Neuronal stem cell (in vitro differentiated cells): ENCODE results near the gene ADAMTS17.

Experiments
- DNase-seq: peaks from one replicate; pipeline ENCODE4 v3.0.0-alpha.2; 2013; ENCODE audit warnings: low spot score
- H2AFZ ChIP-seq: one replicate; pipeline ENCODE4 v1.6.1; 2013; ENCODE audit warnings: mild to moderate bottlenecking, low read length, inconsistent platforms
- H2AK5ac ChIP-seq: 2 replicates; pipeline ENCODE4 v1.6.1; 2013; ENCODE audit warnings: low read depth, mild to moderate bottlenecking, inconsistent platforms, low read length, moderate library complexity, mixed read lengths
- H2BK120ac ChIP-seq: 2 replicates; pipeline ENCODE4 v1.6.1; 2013; ENCODE audit warnings: low read depth, mild to moderate bottlenecking, inconsistent platforms, low read length, moderate library complexity, mixed read lengths
- H2BK12ac ChIP-seq: one replicate; pipeline ENCODE4 v1.6.1; 2013; ENCODE audit warnings: low read length, inconsistent platforms
- H2BK15ac ChIP-seq: 2 replicates; pipeline ENCODE4 v1.6.1; 2013; ENCODE audit warnings: mild to moderate bottlenecking, low read length, inconsistent platforms, mixed read lengths
- H2BK5ac ChIP-seq: one replicate; pipeline ENCODE4 v1.6.1; 2013; ENCODE audit warnings: inconsistent platforms, mild to moderate bottlenecking, low read length, moderate library complexity
- H3K14ac ChIP-seq: one replicate; pipeline ENCODE4 v1.6.1; 2013; ENCODE audit warnings: low read length, inconsistent platforms
- H3K18ac ChIP-seq: 2 replicates; pipeline ENCODE4 v1.6.1; 2013; ENCODE audit warnings: low read length, inconsistent platforms
- H3K23ac ChIP-seq: 2 replicates; pipeline ENCODE4 v1.6.1; 2013; ENCODE audit warnings: low read depth, mild to moderate bottlenecking, mixed read lengths, low read length, inconsistent platforms; ENCODE audit not compliant: poor library complexity
- H3K27ac ChIP-seq: replicated peaks from 3 replicates; pipeline ENCODE4 v1.5.1; 2013; ENCODE audit warnings: low read length, inconsistent platforms
- H3K27me3 ChIP-seq, 3 experiments: 2 replicates each; pipeline ENCODE4 v1.6.1; 2013; ENCODE audit warnings: low read length in 3 of 3, mild to moderate bottlenecking in 2 of 3, inconsistent platforms in 1 of 3, low read depth in 1 of 3, mixed read lengths in 1 of 3, moderate library complexity in 1 of 3; ENCODE audit not compliant: control insufficient read depth in 3 of 3, insufficient read depth in 3 of 3
- H3K36me3 ChIP-seq, 2 donors: replicated peaks in 1 of 2; 2 replicates each; pipeline ENCODE4 v1.6.1; 2013; ENCODE audit warnings: low read length in 2 of 2; ENCODE audit not compliant: control insufficient read depth in 2 of 2, insufficient read depth in 2 of 2
- H3K4ac ChIP-seq: 2 replicates; pipeline ENCODE4 v1.6.1; 2013; ENCODE audit warnings: inconsistent platforms, mild to moderate bottlenecking, low read length, moderate library complexity
- H3K4me1 ChIP-seq, 2 donors: 1 replicate in 1 of 2; 2 replicates in 1 of 2; pipeline ENCODE4 v1.6.1; 2013; ENCODE audit warnings: low read length in 2 of 2, low read depth in 1 of 2; ENCODE audit not compliant: control insufficient read depth in 2 of 2, insufficient read depth in 1 of 2
- H3K4me2 ChIP-seq: one replicate; pipeline ENCODE4 v1.6.1; 2013; ENCODE audit warnings: mild to moderate bottlenecking, low read length, inconsistent platforms; ENCODE audit not compliant: insufficient read depth, poor library complexity, severe bottlenecking
- H3K4me3 ChIP-seq, 2 donors: 2 replicates each; pipeline ENCODE4 v1.5.1; 2013; ENCODE audit warnings: low read length in 2 of 2, mild to moderate bottlenecking in 2 of 2, inconsistent platforms in 1 of 2, moderate library complexity in 1 of 2
- H3K79me1 ChIP-seq: one replicate; pipeline ENCODE4 v1.6.1; 2013; ENCODE audit warnings: low read depth, mild to moderate bottlenecking, inconsistent platforms, low read length, moderate library complexity
- H3K9ac ChIP-seq: one replicate; pipeline ENCODE4 v1.6.1; 2013; ENCODE audit warnings: mild to moderate bottlenecking, low read depth, low read length, inconsistent platforms; ENCODE audit not compliant: poor library complexity
- H3K9me3 ChIP-seq, 2 donors: replicated peaks in 1 of 2; 2 replicates each; pipeline versions ENCODE3 to v1.6.1; 2013; ENCODE audit warnings: low read length in 2 of 2, mild to moderate bottlenecking in 2 of 2, inconsistent platforms in 1 of 2, low read depth in 1 of 2, mixed read lengths in 1 of 2, moderate library complexity in 1 of 2; ENCODE audit not compliant: control insufficient read depth in 2 of 2, insufficient read depth in 1 of 2
- H4K8ac ChIP-seq: one replicate; pipeline ENCODE4 v1.6.1; 2013; ENCODE audit warnings: low read depth, mild to moderate bottlenecking, inconsistent platforms, low read length, moderate library complexity
- H4K91ac ChIP-seq: one replicate; pipeline ENCODE4 v1.6.1; 2013; ENCODE audit warnings: low read length, low read depth, mild to moderate bottlenecking, inconsistent platforms; ENCODE audit not compliant: poor library complexity
- WGBS, 2 donors: extraction: QIAGEN DNeasy Blood & Tissue Kit; methylation state at CpG; one replicate each; pipeline ENCODE4 v1.1.7; 2013; ENCODE audit warnings: missing lambda C conversion rate in 2 of 2, mixed read lengths in 1 of 2; ENCODE audit not compliant: insufficient read length in 2 of 2, insufficient replicate concordance in 1 of 2; ENCODE audit errors: extremely low coverage in 2 of 2; 5-methylcytosine and 5-hydroxymethylcytosine counted together

Gene ADAMTS17

DNA sequence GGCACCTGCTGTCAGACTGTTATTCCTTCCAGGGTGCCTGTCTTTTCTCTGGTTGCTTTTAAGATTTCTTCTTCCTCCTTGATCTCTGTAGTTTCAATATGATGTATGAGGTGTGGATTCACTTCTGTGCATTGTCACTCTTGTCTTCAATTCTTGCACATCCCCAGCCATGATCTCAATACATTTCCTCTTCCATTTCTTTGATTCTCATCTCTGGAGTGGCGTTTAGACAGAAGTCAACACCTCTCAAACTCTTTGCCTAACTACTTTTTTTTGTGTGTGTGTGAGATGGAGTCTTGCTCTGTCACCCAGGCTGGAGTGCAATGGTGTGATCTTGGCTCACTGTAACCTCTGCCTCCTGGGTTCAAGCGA lies 384.1 kb downstream of the ADAMTS17 start:
- no peak overlapping the region for H3K4me3 ChIP-seq
- no peak overlapping the region for H3K9ac ChIP-seq
- no peak overlapping the region for H4K91ac ChIP-seq
- no peaks in the 10 kb centered on the region for H3K27me3 ChIP-seq
- H3K79me1 ChIP-seq, result no peaks in the 10 kb centered on the region
- no peak overlapping the region for H3K4me2 ChIP-seq
- H3K4ac ChIP-seq, result no peak overlapping the region
- H2BK120ac ChIP-seq, result no peak overlapping the region
- H3K27ac ChIP-seq, result no peak overlapping the region
- no peak overlapping the region for H2BK15ac ChIP-seq
- no peak overlapping the region for H2BK12ac ChIP-seq
- DNase-seq, result no peak
- H3K14ac ChIP-seq, result no peak overlapping the region
- no peak overlapping the region for H3K23ac ChIP-seq
- no peaks in the 10 kb centered on the region for H3K9me3 ChIP-seq
- H3K36me3 ChIP-seq, result no peaks in the 10 kb centered on the region
- no peak overlapping the region for H2AK5ac ChIP-seq
- H3K18ac ChIP-seq, result no peak overlapping the region
- H4K8ac ChIP-seq, result no peak overlapping the region
- H2AFZ ChIP-seq, result no peak overlapping the region
- H3K4me1 ChIP-seq, result no peaks in the 10 kb centered on the region
- no peak overlapping the region for H2BK5ac ChIP-seq
- WGBS, 2 donors, result no CpG with 5 or more reads among the region's 2 CpGs

DNA sequence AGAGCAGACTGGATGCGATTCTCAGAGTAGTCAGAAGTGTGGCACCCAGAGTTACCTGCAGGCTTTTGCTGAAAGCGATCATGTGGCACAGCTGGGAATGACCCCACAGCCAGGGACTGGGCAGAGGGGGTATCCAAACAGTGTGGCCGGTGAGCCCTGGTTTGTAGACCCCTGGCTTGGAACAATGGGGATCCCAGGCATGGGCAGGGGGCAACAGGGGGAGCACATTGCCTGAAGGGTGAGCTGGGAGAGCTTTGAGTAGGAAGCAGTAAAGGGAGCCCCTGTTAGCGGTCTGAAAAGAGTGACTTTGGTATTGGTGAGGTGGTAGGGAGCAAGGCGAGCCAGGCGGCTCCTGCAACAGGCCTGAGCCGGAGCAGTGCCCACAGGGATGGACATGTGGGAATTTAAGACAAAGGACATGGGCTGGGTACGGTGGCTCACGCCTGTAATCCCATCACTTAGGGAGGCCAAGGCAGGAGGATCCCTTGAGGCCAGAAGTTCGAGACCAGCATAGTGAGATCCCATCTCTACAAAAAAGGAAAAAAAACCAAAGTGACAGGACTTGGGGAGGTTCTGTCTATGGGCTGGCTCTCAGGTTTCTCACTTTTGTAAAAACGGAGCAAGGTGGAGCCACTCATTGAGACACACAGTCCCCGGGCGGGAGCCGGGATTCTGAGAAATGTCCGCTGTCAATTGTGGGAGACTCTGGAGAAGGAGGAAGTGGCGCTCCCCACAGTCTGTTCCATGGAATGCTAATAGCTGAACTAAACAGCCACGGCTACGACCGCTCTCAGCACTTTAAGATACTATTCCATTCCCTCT lies 384.7 kb downstream of the ADAMTS17 start:
- DNase-seq, result no peak
- Histone ChIP-seq H2BK12ac (no peak overlapping the region), H3K36me3 (no peaks in the 10 kb centered on the region), H3K18ac (no peak overlapping the region), H2AFZ (no peak overlapping the region), H3K27me3 (no peaks in the 10 kb centered on the region), H3K27ac (no peak overlapping the region), H3K4me1 (no peaks in the 10 kb centered on the region), H3K79me1 (no peaks in the 10 kb centered on the region), H2BK15ac (no peak overlapping the region), H4K8ac (no peak overlapping the region), H3K4me3 (no peak overlapping the region), H3K23ac (no peak overlapping the region), H2BK5ac (no peak overlapping the region), H4K91ac (no peak overlapping the region), H3K4ac (no peak overlapping the region), H3K4me2 (no peak overlapping the region), H3K9ac (no peak overlapping the region), H2AK5ac (no peak overlapping the region), H2BK120ac (no peak overlapping the region), H3K9me3 (no peaks in the 10 kb centered on the region), H3K14ac (no peak overlapping the region)
- WGBS, 2 donors, result no CpG with 5 or more reads among the region's 19 CpGs

DNA sequence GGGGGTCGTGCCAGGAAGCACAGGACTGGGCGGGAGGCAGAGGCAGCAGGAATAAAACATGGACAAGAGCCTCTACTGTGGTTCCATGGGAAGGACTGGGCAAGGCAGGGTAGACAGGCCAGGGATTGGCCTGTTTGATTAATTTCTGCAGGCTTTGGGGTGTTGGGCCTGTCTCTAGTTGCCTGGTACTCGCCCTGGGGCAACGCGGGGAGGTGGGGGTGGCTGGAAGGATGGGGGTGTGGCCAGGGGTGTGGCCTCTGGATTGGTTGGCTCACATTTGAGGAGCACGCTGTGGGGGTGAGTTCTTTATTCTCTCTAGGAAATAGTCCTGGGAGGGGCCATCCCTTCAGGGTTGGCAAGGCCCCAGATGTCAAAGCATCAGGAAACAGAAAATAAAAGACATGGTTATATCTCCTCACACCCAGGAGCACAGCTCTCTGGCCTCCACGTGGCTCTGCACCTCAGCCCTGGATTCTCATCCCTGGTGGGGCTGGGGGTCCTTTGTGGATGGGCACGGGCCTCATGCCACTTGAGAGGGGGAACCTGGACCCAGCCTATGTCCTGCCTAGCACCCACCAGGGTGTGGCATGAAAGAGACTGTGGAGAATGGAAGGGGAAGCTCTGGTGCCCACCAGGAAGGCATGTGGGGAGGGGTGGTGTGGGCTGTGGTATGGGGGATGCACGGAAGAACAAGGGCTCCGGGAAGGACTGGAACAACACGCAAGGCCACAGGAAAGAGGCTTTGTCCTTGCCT lies 385.6 kb downstream of the ADAMTS17 start:
- peak overlapping the region; percentile 34 for H4K91ac ChIP-seq
- no peak overlapping the region for H3K18ac ChIP-seq
- H3K9ac ChIP-seq, result no peak overlapping the region
- no peak overlapping the region for H3K27ac ChIP-seq
- H2AFZ ChIP-seq, result no peak overlapping the region
- no peak overlapping the region for H2BK120ac ChIP-seq
- H2BK12ac ChIP-seq, result no peak overlapping the region
- H2BK5ac ChIP-seq, result no peak overlapping the region
- H3K23ac ChIP-seq, result no peak overlapping the region
- no peak overlapping the region for H4K8ac ChIP-seq
- H3K4me1 ChIP-seq, result no peaks in the 10 kb centered on the region
- no peak overlapping the region for H3K14ac ChIP-seq
- H3K79me1 ChIP-seq, result no peaks in the 10 kb centered on the region
- no peak overlapping the region for H2AK5ac ChIP-seq
- H3K4me2 ChIP-seq, result no peak overlapping the region
- no peak overlapping the region for H2BK15ac ChIP-seq
- H3K36me3 ChIP-seq, result no peaks in the 10 kb centered on the region
- H3K4ac ChIP-seq, result no peak overlapping the region
- peak overlapping the region in 1 of 2 donors; percentile 51 for H3K4me3 ChIP-seq
- DNase-seq, result no peak
- no peaks in the 10 kb centered on the region for H3K9me3 ChIP-seq
- no peaks in the 10 kb centered on the region for H3K27me3 ChIP-seq
- no CpG with 5 or more reads among the region's 11 CpGs for WGBS, 2 donors

DNA sequence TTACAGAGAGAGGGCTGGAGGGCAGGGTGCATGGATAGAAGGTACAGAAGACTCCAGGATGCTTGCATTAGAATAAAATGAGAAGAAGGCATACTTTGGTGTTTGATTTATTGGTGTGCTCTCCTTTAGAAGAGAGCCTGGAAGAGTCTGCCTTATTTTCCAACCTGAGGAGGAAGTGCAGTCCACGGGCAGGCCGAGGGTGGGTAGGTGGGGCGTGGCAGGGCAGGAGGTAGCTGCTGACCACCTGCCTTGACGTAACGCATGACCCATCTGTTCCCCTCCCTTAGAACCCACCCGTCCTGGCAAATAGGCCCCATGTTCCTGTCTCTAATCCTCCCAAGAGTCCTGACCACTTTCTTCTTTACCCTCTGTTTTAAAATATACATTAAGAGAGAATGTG lies 386.2 kb downstream of the ADAMTS17 start:
- Histone ChIP-seq H3K4me2 (no peak overlapping the region), H2BK15ac (no peak overlapping the region), H3K36me3 (no peaks in the 10 kb centered on the region), H2AFZ (no peak overlapping the region), H4K8ac (no peak overlapping the region), H3K79me1 (no peaks in the 10 kb centered on the region), H3K4me1 (no peaks in the 10 kb centered on the region), H3K9ac (no peak overlapping the region), H3K18ac (no peak overlapping the region), H2BK120ac (no peak overlapping the region), H4K91ac (no peak overlapping the region), H3K14ac (no peak overlapping the region), H3K9me3 (no peaks in the 10 kb centered on the region), H2AK5ac (no peak overlapping the region), H3K23ac (no peak overlapping the region), H3K4ac (no peak overlapping the region), H3K27me3 (no peaks in the 10 kb centered on the region), H2BK5ac (no peak overlapping the region), H3K4me3 (no peak overlapping the region), H3K27ac (no peak overlapping the region), H2BK12ac (no peak overlapping the region)
- DNase-seq, result no peak
- WGBS, 2 donors, result no CpG with 5 or more reads among the region's 6 CpGs
